Memory B cell (primary cell): ENCODE data around the gene NRIP3.

Experiments used
- ATAC-seq: fragments of 150-1000 bp; cut with Tn5 transposase; 2 replicates; pipeline ENCODE4 v1.10.0; 2021; ENCODE audit warnings: low read depth, mild to moderate bottlenecking, moderate library complexity
- DNase-seq, 2 donors: peaks; one replicate each; pipeline ENCODE4 v3.0.0; 2022; ENCODE audit warnings: low spot score in 2 of 2
- H3K27ac Mint-ChIP-seq: one replicate; pipeline ENCODE4 v1.8.0; 2022; ENCODE audit warnings: mild to moderate bottlenecking, moderate library complexity, mixed read lengths
- H3K27me3 Mint-ChIP-seq: one replicate; pipeline ENCODE4 v1.8.0; 2022; ENCODE audit warnings: mixed read lengths
- H3K36me3 Mint-ChIP-seq: one replicate; pipeline ENCODE4 v1.8.0; 2022; ENCODE audit warnings: mild to moderate bottlenecking, mixed read lengths
- H3K4me1 Mint-ChIP-seq: one replicate; pipeline ENCODE4 v1.8.0; 2022; ENCODE audit warnings: mixed read lengths
- H3K4me3 Mint-ChIP-seq: one replicate; pipeline ENCODE4 v1.8.0; 2022; ENCODE audit warnings: mild to moderate bottlenecking, moderate library complexity, mixed read lengths
- H3K9me3 Mint-ChIP-seq: one replicate; pipeline ENCODE4 v1.8.0; 2022; ENCODE audit warnings: mixed read lengths

Gene NRIP3

GRCh38 chr11:8973121-8973520 is 30.7 kb downstream of the NRIP3 start:
- ATAC-seq = no peak
- Mint-ChIP-seq H3K9me3 (no peaks in the 10 kb centered on the region), H3K36me3 (no peaks in the 10 kb centered on the region), H3K4me3 (no peak overlapping the region), H3K27me3 (no peaks in the 10 kb centered on the region), H3K27ac (no peak overlapping the region), H3K4me1 (no peaks in the 10 kb centered on the region)
- no peak for DNase-seq

DNA sequence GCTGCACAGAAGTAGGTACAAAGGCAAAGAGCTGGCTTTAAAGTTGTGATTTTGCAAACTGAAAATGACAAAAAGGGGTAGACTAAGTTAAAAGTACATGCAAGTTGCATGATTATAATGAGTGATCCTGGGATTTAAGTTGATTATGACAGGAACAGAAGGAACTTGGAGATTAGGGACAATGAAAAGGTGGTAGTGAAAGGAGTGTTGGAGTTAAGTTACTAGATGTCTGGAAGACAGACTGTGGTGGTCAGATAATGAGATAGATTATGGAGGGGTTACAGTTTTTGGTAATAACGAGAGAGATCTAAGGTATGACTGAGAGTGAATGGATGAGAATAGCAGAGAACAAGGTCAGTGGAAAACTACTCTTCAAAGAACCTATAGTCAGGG is 31.9 kb downstream of the NRIP3 start:
- ATAC-seq (no peak), DNase-seq (no peak)
- no peak overlapping the region for H3K4me3 Mint-ChIP-seq
- H3K36me3 Mint-ChIP-seq = no peaks in the 10 kb centered on the region
- H3K27me3 Mint-ChIP-seq = no peaks in the 10 kb centered on the region
- no peaks in the 10 kb centered on the region for H3K9me3 Mint-ChIP-seq
- H3K4me1 Mint-ChIP-seq = no peaks in the 10 kb centered on the region
- H3K27ac Mint-ChIP-seq = no peak overlapping the region

DNA sequence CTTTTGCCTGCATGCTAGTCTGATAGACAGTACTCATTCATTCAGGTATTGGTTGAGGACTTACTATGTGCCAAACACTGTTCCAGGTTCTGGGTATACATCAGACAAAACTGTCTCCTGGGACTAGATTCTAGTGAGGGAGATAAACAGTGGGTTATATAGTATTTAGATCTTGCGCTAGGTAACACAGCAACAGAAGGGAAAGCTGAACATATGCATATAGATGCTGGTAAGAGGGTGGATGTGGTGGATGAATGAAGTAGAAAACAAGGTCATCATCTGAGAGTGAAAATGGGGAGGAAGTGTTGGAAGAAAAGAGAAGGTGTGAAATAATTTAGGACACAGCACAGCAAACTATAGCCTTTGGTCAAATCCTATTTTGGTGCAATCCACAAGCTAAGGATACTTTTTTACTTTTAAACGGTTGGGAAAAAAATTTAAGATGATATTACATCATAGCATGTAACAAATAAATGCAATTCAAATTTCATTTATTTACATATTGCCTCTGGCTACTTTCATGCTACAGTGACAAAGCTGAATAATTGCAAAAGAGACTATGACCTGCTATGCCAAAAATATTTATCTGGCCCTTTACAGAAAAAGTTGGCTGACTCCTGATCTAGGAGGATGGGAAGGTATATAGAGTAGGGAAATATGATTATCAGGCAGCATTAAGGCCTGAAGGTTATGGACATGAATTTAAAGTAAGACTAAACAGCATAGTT is 32.4 kb downstream of the NRIP3 start:
- Mint-ChIP-seq H3K27me3 (no peaks in the 10 kb centered on the region), H3K4me1 (no peaks in the 10 kb centered on the region), H3K36me3 (no peaks in the 10 kb centered on the region), H3K9me3 (no peaks in the 10 kb centered on the region), H3K4me3 (no peak overlapping the region), H3K27ac (no peak overlapping the region)
- ATAC-seq (no peak), DNase-seq (no peak)

- DNase-seq = no peak
- Mint-ChIP-seq H3K9me3 (no peaks in the 10 kb centered on the region), H3K36me3 (no peaks in the 10 kb centered on the region), H3K4me1 (peaks cover 13% of the 10 kb centered on the region), H3K4me3 (no peak overlapping the region), H3K27ac (no peak overlapping the region), H3K27me3 (no peaks in the 10 kb centered on the region)
- ATAC-seq = no peak
Measured at GRCh38 chr11:8967184-8967583, 36.6 kb downstream of the NRIP3 start.

DNA sequence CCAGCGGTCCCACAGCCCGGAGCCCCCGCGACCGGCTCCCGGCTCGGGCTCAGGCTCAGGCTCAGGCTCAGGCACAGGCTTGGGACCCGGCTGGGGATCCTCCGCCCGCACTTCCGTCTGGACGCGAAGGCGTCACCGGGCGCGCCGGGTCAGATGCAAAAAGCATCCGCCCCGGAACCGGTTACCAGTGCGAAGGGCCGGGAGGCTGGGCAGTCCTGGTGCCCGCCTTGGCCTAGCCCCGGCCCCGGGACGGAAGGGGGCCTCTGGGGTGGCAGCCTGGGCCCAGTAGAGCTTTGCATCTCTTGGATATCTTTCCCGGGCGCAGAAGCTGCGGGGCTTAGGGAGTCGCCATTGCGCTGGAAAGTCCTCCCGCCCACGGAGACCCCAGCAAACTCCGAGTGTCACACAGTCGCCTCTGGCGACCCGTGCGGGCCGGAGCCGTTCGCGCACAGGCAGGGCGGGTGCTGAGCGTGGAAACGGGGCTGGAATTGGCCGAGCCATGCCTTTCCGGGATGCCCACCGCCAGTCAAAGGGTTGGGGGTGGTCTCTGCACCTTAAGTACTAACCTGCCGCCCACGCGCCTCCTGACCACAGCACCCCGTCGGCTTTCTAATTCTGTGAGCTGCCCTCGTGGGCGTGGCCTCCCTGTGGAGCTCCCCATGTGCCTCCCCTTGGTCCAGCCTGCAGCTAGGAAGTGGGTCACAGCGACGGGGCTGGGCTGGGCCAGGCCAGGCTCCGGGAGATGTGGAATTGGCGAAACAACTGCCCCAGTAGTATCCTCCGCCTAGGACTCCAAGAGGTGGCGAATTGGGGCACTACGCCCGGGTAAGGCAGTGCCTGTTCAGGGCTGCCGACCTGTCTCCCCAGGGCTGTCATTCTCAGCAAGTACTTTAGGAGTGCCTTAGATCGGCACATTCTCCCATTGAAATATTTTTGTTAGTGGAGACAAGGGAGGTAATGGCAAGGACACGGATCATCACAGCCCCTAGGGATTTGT is 39.2 kb downstream of the NRIP3 start, which contains the start of gene TMEM9B:
TSS of gene TMEM9B (minus strand) at position 119 of the 997 bp plus-strand sequence. CDS start 129 bp downstream, outside the sequence.
- H3K9me3 Mint-ChIP-seq = no peaks in the 10 kb centered on the region
- peak within 1 kb of the TSS; percentile 94 for H3K27ac Mint-ChIP-seq
- H3K36me3 Mint-ChIP-seq = peaks cover 4% of the 10 kb centered on the region
- ATAC-seq (peak; percentile 83), DNase-seq (peak; percentile 67 to 76)
- peak within 1 kb of the TSS; percentile 96 for H3K4me3 Mint-ChIP-seq
- H3K27me3 Mint-ChIP-seq = no peaks in the 10 kb centered on the region
- peaks cover 19% of the 10 kb centered on the region for H3K4me1 Mint-ChIP-seq

DNA sequence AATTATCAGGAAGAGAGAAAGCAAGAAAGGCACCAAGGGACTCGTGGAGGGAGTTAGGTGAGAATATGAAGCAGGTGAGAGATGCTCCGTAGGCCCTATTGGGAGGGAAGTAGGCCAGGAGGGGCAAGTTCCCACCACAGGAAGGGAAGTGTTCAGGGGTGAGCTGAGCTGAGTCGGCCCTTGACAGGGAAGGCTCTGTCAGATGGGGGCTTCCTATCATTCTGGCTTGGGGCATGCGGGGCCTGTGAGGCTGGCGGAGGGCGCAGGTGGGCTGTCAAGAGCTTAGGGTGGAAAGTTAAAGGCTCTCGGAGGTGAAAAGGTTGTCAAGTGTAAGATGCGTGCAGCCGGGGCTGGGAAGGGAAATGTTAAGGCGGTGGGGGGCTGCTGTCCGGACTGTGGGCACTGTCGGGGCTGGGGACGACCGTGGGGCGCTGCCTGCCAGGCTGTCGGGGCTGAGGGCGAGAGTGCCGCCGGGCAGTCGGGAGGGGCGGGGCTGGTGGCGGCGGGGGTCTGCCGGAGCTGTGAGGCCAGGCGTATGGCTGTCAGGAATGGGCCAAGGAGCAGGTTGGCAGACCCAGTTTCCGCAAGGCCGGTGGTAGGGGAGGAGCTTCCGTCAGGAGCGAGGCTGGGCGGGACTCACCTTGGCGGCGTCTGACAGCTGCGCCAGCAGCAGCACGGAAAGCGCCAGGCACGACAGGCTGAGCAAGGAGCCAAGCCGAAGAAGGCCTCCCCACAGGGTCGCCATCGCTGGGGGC is 40.1 kb downstream of the NRIP3 start:
- Mint-ChIP-seq H3K4me1 (peaks cover 19% of the 10 kb centered on the region), H3K4me3 (peak overlapping the region; percentile 96), H3K36me3 (peaks cover 4% of the 10 kb centered on the region), H3K9me3 (no peaks in the 10 kb centered on the region), H3K27ac (peak overlapping the region; percentile 94), H3K27me3 (no peaks in the 10 kb centered on the region)
- DNase-seq (no peak), ATAC-seq (peak; percentile 76)

GRCh38 chr11:8962841-8963240 is 41.0 kb downstream of the NRIP3 start:
- Mint-ChIP-seq H3K4me1 (peaks cover 19% of the 10 kb centered on the region), H3K27me3 (no peaks in the 10 kb centered on the region), H3K9me3 (no peaks in the 10 kb centered on the region), H3K27ac (peak overlapping the region; percentile 94), H3K4me3 (peak overlapping the region; percentile 71), H3K36me3 (peaks cover 4% of the 10 kb centered on the region)
- DNase-seq (no peak), ATAC-seq (no peak)

DNA sequence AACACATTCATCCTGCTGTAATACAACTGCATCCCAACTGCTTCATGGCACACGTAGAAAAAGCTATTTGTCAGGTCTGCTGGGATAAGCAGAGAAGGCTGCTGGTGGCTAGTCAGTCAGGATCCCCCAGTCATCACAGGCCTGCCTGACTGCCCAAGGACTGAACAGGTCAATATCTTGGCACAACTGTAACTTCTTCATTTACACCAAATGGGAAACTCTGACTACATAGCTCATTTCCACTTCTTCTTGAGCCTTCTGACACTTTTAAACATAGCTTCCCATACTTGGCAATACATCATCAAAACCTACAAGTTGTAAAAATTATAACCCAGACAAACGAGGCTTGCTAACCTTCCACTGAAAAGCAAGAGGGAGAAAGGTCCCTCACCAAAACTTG is 42.4 kb downstream of the NRIP3 start:
- DNase-seq (no peak), ATAC-seq (no peak)
- H3K9me3 Mint-ChIP-seq = no peaks in the 10 kb centered on the region
- peaks cover 7% of the 10 kb centered on the region for H3K36me3 Mint-ChIP-seq
- no peaks in the 10 kb centered on the region for H3K27me3 Mint-ChIP-seq
- no peak overlapping the region for H3K27ac Mint-ChIP-seq
- H3K4me3 Mint-ChIP-seq = no peak overlapping the region
- H3K4me1 Mint-ChIP-seq = peaks cover 19% of the 10 kb centered on the region

GRCh38 chr11:8959546-8960166 is 44.1 kb downstream of the NRIP3 start:
- Mint-ChIP-seq H3K4me3 (no peak overlapping the region), H3K36me3 (peaks cover 13% of the 10 kb centered on the region), H3K27me3 (no peaks in the 10 kb centered on the region), H3K9me3 (no peaks in the 10 kb centered on the region), H3K4me1 (peaks cover 16% of the 10 kb centered on the region), H3K27ac (no peak overlapping the region)
- ATAC-seq = no peak
- DNase-seq = no peak

GRCh38 chr11:8956860-8957259 is 46.9 kb downstream of the NRIP3 start:
- no peak overlapping the region for H3K4me3 Mint-ChIP-seq
- no peak for ATAC-seq

DNA sequence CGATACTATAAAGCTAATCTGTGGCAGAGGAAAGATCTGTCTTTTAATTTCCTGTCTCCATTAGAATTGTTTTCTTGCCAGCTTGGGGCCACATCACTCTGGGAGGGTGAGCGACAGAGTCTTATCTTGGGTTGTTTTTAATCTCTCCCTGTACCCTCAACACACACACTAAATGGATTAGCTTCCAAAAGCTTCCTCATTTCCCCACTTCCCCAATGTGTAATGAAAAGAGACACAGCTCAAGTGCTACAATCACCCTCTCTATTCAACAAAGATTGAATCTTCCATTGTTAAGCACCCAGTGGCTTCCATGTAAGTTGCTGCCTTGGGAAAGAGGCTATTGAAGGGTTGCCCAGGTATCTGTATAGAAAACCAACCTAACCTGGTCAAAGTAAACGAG is 54.9 kb downstream of the NRIP3 start:
- ATAC-seq = no peak
- DNase-seq = no peak
- peaks cover 1% of the 10 kb centered on the region for H3K9me3 Mint-ChIP-seq
- peaks cover 5% of the 10 kb centered on the region for H3K27me3 Mint-ChIP-seq
- H3K4me1 Mint-ChIP-seq = no peaks in the 10 kb centered on the region
- H3K27ac Mint-ChIP-seq = no peak overlapping the region
- peaks cover 30% of the 10 kb centered on the region for H3K36me3 Mint-ChIP-seq
- no peak overlapping the region for H3K4me3 Mint-ChIP-seq

More at GRCh38 chr11:8956860-8957259, 46.9 kb downstream of the NRIP3 start:
- Mint-ChIP-seq H3K27me3 (no peaks in the 10 kb centered on the region), H3K27ac (no peak overlapping the region), H3K36me3 (peaks cover 26% of the 10 kb centered on the region), H3K4me1 (peaks cover 5% of the 10 kb centered on the region), H3K9me3 (no peaks in the 10 kb centered on the region)
- DNase-seq = no peak

- no peaks in the 10 kb centered on the region for H3K4me1 Mint-ChIP-seq
- peaks cover 5% of the 10 kb centered on the region for H3K27me3 Mint-ChIP-seq
- H3K36me3 Mint-ChIP-seq = peaks cover 22% of the 10 kb centered on the region
- peaks cover 1% of the 10 kb centered on the region for H3K9me3 Mint-ChIP-seq
- no peak overlapping the region for H3K27ac Mint-ChIP-seq
- ATAC-seq (no peak), DNase-seq (no peak)
- no peak overlapping the region for H3K4me3 Mint-ChIP-seq
Measured at GRCh38 chr11:8947230-8947943, 56.4 kb downstream of the NRIP3 start.

- DNase-seq (no peak), ATAC-seq (no peak)
- H3K9me3 Mint-ChIP-seq = peaks cover 1% of the 10 kb centered on the region
- peaks cover 9% of the 10 kb centered on the region for H3K36me3 Mint-ChIP-seq
- no peak within 1 kb of the TSS for H3K4me3 Mint-ChIP-seq
- H3K4me1 Mint-ChIP-seq = no peaks in the 10 kb centered on the region
- H3K27me3 Mint-ChIP-seq = peaks cover 15% of the 10 kb centered on the region
- no peak within 1 kb of the TSS for H3K27ac Mint-ChIP-seq
Measured at GRCh38 chr11:8942518-8943066, 61.2 kb downstream of the NRIP3 start, which contains the start of gene ASCL3. TSS of gene ASCL3 (minus strand) at chr11:8943016. CDS start at chr11:8938161, 4,855 bp downstream.
